NCI-H226 (cell line): ENCODE measurements around the gene CCDC167.

Source experiments
- DNase-seq: peaks from one replicate; pipeline ENCODE4 v3.0.0-alpha.2; 2015

CCDC167 gene

DNA sequence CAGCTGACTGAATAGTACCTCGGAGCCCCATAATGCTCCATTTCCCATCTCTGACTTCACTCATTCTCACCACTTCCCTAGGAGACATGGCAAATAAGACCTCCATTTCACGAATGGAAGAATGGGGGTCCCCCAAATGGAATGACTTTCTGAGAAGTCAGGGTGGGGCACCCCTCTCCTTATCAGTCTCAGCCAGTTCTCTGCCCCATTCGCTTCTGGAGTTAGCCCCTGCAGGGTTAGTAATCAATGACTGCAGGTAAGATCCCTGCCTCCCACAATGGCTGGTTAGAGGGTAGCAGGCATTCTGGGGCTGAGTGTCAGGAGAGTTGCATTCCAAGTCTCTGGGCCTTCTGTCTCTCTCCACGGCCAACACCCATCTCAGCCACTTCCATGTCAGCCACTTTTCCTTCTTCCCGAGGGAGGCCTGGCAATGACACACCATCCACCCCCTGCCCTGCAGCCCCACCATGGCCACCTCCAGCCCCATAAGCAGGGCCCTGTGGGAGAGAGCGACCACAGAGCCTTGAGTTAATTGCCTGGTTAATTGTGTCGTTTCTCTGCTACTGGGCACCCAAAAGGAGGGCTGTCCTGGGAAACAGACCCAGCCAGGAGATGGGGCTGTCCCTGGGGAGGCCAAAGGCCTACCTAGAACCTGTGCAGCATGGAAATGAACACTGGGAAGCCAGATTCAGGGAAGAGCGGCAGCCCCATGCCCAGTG, 13.4 kb downstream of the CCDC167 start:
- DNase-seq: no peak

- DNase-seq: no peak
Measured at GRCh38 chr6:37485291-37485702, 14.4 kb downstream of the CCDC167 start.

GRCh38 chr6:37484786-37485170, 14.9 kb downstream of the CCDC167 start:
- DNase-seq: no peak

GRCh38 chr6:37483917-37484785, 15.5 kb downstream of the CCDC167 start:
- peak; percentile 18 for DNase-seq

- no peak for DNase-seq
Measured at GRCh38 chr6:37483252-37483901, 16.3 kb downstream of the CCDC167 start.

GRCh38 chr6:37482606-37483251, 17.0 kb downstream of the CCDC167 start:
- DNase-seq: no peak

DNA sequence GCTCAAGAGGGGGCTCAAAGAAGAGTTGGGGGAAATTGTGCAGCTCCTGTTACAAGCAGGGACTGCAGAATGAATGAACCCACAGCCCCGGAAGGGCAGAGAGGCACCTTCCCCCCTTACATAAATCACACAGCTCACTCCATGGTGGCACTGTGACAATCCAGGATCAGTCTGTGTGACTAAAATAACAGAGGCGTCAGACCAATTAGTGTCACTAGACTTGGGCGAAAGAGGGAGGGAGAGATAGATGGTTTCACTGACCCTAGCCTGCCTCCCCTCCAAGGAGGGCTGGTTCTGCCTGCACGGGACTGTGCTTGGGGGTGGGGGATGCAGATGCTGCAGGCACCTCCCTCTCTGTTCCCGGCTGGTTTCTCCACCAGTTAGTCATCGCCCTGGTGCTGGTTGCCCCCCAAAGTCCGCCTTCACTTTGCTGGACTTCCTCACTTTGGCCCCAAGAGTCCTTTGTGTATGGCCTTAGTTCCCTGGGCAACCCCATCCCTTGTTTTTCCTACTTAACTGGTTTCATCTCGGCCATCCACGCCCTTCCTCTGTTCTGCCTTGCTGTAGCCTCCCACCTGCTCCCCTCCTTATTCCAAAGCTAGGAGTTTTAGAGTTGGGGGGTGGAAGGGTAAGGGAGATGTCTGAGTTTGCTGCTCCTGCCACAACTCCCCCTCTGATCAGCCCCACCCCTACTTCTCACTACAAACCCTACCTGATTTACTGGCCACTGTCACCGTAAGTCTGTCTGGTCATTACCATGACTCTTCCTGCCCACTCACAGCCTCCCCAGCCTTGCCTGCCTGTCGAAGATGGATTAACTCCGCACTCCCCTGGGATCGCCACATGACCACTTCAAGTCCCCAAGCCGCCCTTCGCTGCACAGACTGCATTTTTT, 17.7 kb downstream of the CCDC167 start:
- DNase-seq: no peak

- no peak for DNase-seq
Measured at GRCh38 chr6:37480951-37481534, 18.6 kb downstream of the CCDC167 start.

GRCh38 chr6:37480118-37480736, 19.5 kb downstream of the CCDC167 start:
- DNase-seq: no peak

GRCh38 chr6:37479266-37479854, 20.3 kb downstream of the CCDC167 start:
- DNase-seq: no peak

GRCh38 chr6:37478827-37479226, 20.9 kb downstream of the CCDC167 start:
- DNase-seq: no peak

DNA sequence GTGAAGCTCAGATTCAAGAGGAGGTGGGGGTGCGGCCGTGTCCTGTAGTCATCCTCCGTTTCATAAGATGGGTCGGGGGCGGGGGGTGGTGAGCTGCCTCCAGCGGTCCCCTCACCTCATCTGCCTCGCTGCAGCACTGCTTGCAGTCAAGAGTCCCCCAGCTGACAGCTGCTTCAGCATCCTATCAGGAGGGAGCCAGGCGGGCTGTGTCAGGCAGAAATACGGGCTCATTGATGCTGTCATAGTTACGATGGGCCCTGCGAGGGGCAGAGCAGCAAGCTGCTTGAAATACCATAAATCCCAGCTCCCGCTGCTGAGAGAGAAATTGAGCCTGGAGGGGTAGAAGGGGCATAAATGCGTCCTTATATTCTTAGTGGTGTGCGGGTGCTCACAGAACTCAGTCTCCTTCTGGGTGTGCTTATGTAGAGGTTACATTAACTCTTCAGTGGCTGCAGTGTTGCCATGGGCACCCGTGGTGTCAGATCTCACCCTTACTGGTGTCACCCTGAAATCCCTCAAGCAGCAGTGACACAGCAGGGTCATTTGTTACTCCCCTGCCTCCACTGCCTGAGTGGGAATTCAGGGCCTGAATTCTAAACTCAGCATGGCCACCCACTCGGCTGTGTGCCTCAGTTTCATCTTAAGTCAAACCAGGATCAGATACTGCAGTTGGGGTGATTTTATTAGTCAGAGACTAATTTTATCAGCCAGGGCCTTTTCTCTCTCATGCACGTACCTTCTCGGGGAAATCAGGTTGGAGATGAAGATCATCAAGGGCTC, 21.8 kb downstream of the CCDC167 start:
- no peak for DNase-seq

- DNase-seq: no peak
Measured at GRCh38 chr6:37477191-37477590, 22.5 kb downstream of the CCDC167 start.

- DNase-seq: no peak
Measured at GRCh38 chr6:37474316-37474715, 25.4 kb downstream of the CCDC167 start.

- peak; percentile 92 for DNase-seq
Measured at GRCh38 chr6:37473364-37474095, 26.2 kb downstream of the CCDC167 start.

- no peak for DNase-seq
Measured at GRCh38 chr6:37467718-37468117, 32.0 kb downstream of the CCDC167 start.

GRCh38 chr6:37463110-37463509, 36.6 kb downstream of the CCDC167 start:
- no peak for DNase-seq

GRCh38 chr6:37460805-37461204, 38.9 kb downstream of the CCDC167 start:
- no peak for DNase-seq
